IPS-15b (cell line): ENCODE data around the gene LAPTM5.
A peak's percentile ranks its signal among the peaks of the same experiment; 100 is the strongest.

Source experiments
- H3K27me3 ChIP-seq: one replicate; pipeline ENCODE4 v1.6.1; 2013; ENCODE audit warnings: low read length; ENCODE audit not compliant: control insufficient read depth, insufficient read depth
- H3K36me3 ChIP-seq: one replicate; pipeline ENCODE4 v1.6.1; 2013; ENCODE audit warnings: low read length; ENCODE audit not compliant: control insufficient read depth, insufficient read depth
- H3K4me1 ChIP-seq: one replicate; pipeline ENCODE4 v1.6.1; 2013; ENCODE audit warnings: mild to moderate bottlenecking, low read length; ENCODE audit not compliant: control insufficient read depth, insufficient read depth
- H3K4me3 ChIP-seq: one replicate; pipeline ENCODE4 v1.5.1; 2013; ENCODE audit warnings: low read depth, low read length
- H3K9ac ChIP-seq: one replicate; pipeline ENCODE4 v1.6.1; 2013; ENCODE audit warnings: low read depth, mild to moderate bottlenecking, low read length
- H3K9me3 ChIP-seq: one replicate; pipeline ENCODE4 v1.6.1; 2013; ENCODE audit warnings: mild to moderate bottlenecking, low read length; ENCODE audit not compliant: control insufficient read depth, insufficient read depth

The LAPTM5 gene

GRCh38 chr1:30757352-30758120 is at the start of gene LAPTM5:
Gene LAPTM5, minus strand, starts transcription at chr1:30757774. Its CDS starts 29 bp downstream, at chr1:30757745.
- Histone ChIP-seq H3K36me3 (no peaks in the 10 kb centered on the region), H3K4me3 (no peak within 1 kb of the TSS), H3K9ac (no peak within 1 kb of the TSS), H3K9me3 (no peaks in the 10 kb centered on the region), H3K27me3 (no peaks in the 10 kb centered on the region), H3K4me1 (peaks cover 7% of the 10 kb centered on the region)

GRCh38 chr1:30806381-30807317 is 49.1 kb upstream of the LAPTM5 start:
- no peaks in the 10 kb centered on the region for H3K36me3 ChIP-seq
- peaks cover 10% of the 10 kb centered on the region for H3K27me3 ChIP-seq
- no peaks in the 10 kb centered on the region for H3K9me3 ChIP-seq
- no peak overlapping the region for H3K4me3 ChIP-seq
- H3K4me1 ChIP-seq, result peaks cover 18% of the 10 kb centered on the region
- no peak overlapping the region for H3K9ac ChIP-seq

DNA sequence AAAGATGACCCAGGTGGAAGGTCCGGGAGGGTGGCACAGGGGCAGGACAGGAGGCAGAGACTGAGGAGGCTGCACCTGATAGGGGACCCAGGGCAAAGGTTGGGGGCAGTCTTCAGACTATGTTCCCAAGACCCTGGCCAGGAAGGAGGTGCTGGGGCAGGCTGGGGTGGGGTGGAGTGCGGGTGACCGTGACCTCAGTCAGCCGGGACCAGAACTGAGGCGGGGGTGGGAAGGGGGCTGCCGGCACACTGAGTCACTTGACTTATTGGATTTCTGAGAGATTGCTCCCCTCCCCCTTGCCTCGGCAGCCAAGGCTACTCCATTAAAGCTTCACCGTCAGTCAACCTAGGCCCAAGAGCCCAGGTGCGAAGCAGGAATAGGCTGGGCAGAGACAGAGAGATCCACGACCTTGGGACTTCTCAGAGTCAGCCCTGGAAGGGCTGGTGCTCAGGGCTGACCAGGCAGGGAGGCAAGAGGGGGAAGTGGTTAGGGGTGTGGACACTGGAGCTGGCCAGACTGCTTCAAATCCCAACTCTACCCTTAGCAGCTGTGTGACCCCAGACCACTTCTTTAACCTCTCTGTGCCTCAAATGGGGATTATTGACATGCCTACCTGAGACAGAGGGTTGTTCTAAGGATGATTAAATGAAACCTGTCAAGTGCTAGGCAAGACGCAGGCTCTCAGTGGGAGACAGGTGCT is 47.9 kb upstream of the LAPTM5 start:
- Histone ChIP-seq H3K4me1 (peaks cover 18% of the 10 kb centered on the region), H3K27me3 (peaks cover 10% of the 10 kb centered on the region), H3K9ac (no peak overlapping the region)

DNA sequence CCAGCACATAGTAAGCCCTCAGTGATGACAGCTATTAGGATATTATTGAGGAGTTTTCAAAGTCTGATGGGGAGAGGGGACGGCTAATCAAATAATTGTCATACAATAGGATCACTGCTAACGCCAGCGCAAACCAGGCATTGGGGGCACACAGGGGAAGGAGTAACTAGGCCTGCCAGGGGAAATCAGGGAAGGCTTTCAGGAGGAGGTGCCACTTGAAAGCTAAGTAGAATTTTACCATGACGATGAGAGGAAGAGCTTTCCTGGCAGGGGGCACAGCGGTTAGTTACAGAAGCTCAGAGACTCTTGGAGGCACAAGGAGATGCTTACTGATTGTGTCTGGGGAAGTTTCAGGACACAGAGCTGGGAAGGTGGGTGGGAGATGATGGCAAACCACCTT is 47.2 kb upstream of the LAPTM5 start:
- H3K4me3 ChIP-seq, result no peak overlapping the region
- peaks cover 18% of the 10 kb centered on the region for H3K4me1 ChIP-seq
- H3K36me3 ChIP-seq, result no peaks in the 10 kb centered on the region
- H3K9ac ChIP-seq, result no peak overlapping the region
- H3K9me3 ChIP-seq, result no peaks in the 10 kb centered on the region
- H3K27me3 ChIP-seq, result peaks cover 10% of the 10 kb centered on the region

More for the DNA sequence above, 47.9 kb upstream of the LAPTM5 start:
- Histone ChIP-seq H3K9me3 (no peaks in the 10 kb centered on the region), H3K36me3 (no peaks in the 10 kb centered on the region), H3K4me3 (no peak overlapping the region)

DNA sequence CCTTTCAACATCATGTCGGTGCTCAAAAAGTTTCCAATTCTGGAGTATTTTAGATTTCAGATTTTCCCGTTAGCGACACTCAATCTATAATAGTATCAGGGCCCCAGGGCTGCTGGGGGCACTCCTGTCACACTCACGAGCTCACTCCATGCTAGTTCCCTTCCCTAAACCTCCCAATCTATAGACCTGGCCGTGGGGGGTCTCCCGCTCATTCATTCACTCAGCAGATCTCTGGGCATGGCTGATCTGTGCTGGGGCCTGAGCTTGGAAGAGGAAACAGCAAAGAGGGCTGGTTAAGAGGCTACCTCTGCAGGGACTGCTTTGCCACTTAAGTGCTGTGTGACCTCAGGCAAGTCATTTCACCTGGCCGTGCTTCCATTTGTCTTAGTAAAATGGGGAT is 46.8 kb upstream of the LAPTM5 start:
- Histone ChIP-seq H3K4me1 (peaks cover 13% of the 10 kb centered on the region), H3K4me3 (no peak overlapping the region), H3K36me3 (no peaks in the 10 kb centered on the region), H3K9ac (no peak overlapping the region), H3K9me3 (no peaks in the 10 kb centered on the region), H3K27me3 (peaks cover 10% of the 10 kb centered on the region)

GRCh38 chr1:30803562-30803961 is 46.0 kb upstream of the LAPTM5 start:
- Histone ChIP-seq H3K9ac (no peak overlapping the region), H3K27me3 (peaks cover 10% of the 10 kb centered on the region), H3K9me3 (no peaks in the 10 kb centered on the region)

DNA sequence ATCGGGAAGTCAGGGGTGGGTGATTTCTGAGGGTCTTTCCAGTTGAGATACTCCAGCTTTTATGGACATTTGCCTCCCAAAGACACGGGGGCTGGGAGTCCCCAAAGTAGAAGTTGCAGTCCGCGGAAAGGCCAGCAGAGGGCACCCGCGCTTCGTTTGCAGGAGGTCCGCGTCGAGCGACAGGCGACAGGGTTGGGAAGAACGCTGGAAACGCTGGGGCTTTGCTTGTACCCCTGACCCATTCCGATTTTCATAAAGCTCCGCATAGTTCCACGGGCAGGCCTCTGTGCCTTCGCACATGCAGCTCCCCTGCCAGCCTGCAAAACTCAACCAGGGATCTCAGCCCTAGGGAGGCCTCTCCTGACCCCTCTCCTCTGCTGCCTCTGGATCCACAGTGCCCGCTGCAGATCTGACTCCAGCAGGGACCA is 44.2 kb upstream of the LAPTM5 start:
- H3K4me3 ChIP-seq, result peak overlapping the region; percentile 54
- peaks cover 7% of the 10 kb centered on the region for H3K4me1 ChIP-seq
- no peaks in the 10 kb centered on the region for H3K36me3 ChIP-seq
- peak overlapping the region; percentile 47 for H3K9ac ChIP-seq
- H3K9me3 ChIP-seq, result no peaks in the 10 kb centered on the region
- H3K27me3 ChIP-seq, result peaks cover 10% of the 10 kb centered on the region

More at GRCh38 chr1:30803562-30803961, 46.0 kb upstream of the LAPTM5 start:
- no peak overlapping the region for H3K4me3 ChIP-seq
- no peaks in the 10 kb centered on the region for H3K36me3 ChIP-seq
- peaks cover 12% of the 10 kb centered on the region for H3K4me1 ChIP-seq

GRCh38 chr1:30799233-30799511 is 41.6 kb upstream of the LAPTM5 start:
- Histone ChIP-seq H3K9me3 (no peaks in the 10 kb centered on the region), H3K4me3 (no peak overlapping the region), H3K9ac (no peak overlapping the region), H3K27me3 (peaks cover 3% of the 10 kb centered on the region), H3K4me1 (no peaks in the 10 kb centered on the region), H3K36me3 (no peaks in the 10 kb centered on the region)

- H3K27me3 ChIP-seq, result peaks cover 3% of the 10 kb centered on the region
- no peaks in the 10 kb centered on the region for H3K36me3 ChIP-seq
- H3K4me1 ChIP-seq, result no peaks in the 10 kb centered on the region
- no peak overlapping the region for H3K9ac ChIP-seq
- H3K9me3 ChIP-seq, result no peaks in the 10 kb centered on the region
- no peak overlapping the region for H3K4me3 ChIP-seq
These were observed 41.0 kb upstream of the LAPTM5 start for GRCh38 chr1:30798389-30799232.

- Histone ChIP-seq H3K4me3 (no peak overlapping the region), H3K9ac (no peak overlapping the region), H3K9me3 (no peaks in the 10 kb centered on the region), H3K27me3 (no peaks in the 10 kb centered on the region), H3K4me1 (no peaks in the 10 kb centered on the region), H3K36me3 (no peaks in the 10 kb centered on the region)
These were observed 37.5 kb upstream of the LAPTM5 start for GRCh38 chr1:30795026-30795425.

DNA sequence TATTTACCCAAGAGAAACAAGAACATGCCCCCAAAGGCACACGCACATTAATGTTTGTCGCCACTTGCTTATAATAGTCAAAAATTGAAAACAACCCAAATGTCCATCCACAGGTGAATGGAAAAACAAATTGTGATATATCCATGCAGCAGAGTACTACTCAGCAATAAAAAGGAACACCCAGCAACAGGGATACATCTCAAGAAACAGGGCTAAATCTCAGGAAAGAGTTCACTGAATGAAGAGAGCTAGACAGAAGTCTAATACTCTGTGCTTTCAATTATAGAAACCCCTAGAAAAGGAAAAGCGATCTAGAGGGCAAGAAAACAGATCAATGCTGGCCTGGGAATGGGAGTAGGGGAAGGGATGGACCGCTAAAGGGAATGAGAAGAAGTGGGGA is 36.7 kb upstream of the LAPTM5 start:
- H3K36me3 ChIP-seq, result no peaks in the 10 kb centered on the region
- no peaks in the 10 kb centered on the region for H3K4me1 ChIP-seq
- no peak overlapping the region for H3K4me3 ChIP-seq
- no peaks in the 10 kb centered on the region for H3K27me3 ChIP-seq
- no peaks in the 10 kb centered on the region for H3K9me3 ChIP-seq
- H3K9ac ChIP-seq, result no peak overlapping the region
